OCI-LY1 (cell line): ENCODE results near the gene PAPOLB.

Source experiments
- CTCF ChIP-seq: fragments of 200-600 bp; sonication (generic), shearing (Covaris generic); IDR thresholded peaks from 2 replicates; pipeline ENCODE4 v1.5.1; 2017; ENCODE audit warnings: mild to moderate bottlenecking, antibody characterized with exemption, low read length, moderate library complexity, mixed read lengths
- EZH2 ChIP-seq: fragments of 200-600 bp; sonication (generic), shearing (Covaris generic); IDR thresholded peaks from 2 replicates; pipeline ENCODE4 v1.8.0; 2017; ENCODE audit warnings: borderline replicate concordance, mixed run types, mild to moderate bottlenecking, antibody characterized with exemption, low read length, moderate library complexity, mixed read lengths

- no peak for TF ChIP-seq CTCF
- TF ChIP-seq EZH2: no peak
Measured at GRCh38 chr7:4831723-4832495, 29.9 kb downstream of the PAPOLB start.
